Suprapubic skin (tissue), 3 donors: ENCODE measurements around the gene GDPD2.

Experiments used
- POLR2AphosphoS5 ChIP-seq, 3 donors: sonication (generic); formaldehyde crosslinking; IDR thresholded peaks; one replicate each; pipeline ENCODE4 v1.6.1; 2017; ENCODE audit warnings: antibody characterized with exemption in 3 of 3
- TF ChIP-seq, protein P1 (sequence below), 2 donors: fragments of 200-600 bp in 1 of 2; fragments of 450-650 bp in 1 of 2; sonication (generic) in 1 of 2; IDR thresholded peaks; one replicate each; pipeline ENCODE4 v1.5.1; 2016 to 2019; ENCODE audit warnings: antibody characterized with exemption in 2 of 2, mild to moderate bottlenecking in 1 of 2, moderate library complexity in 1 of 2

DNA sequence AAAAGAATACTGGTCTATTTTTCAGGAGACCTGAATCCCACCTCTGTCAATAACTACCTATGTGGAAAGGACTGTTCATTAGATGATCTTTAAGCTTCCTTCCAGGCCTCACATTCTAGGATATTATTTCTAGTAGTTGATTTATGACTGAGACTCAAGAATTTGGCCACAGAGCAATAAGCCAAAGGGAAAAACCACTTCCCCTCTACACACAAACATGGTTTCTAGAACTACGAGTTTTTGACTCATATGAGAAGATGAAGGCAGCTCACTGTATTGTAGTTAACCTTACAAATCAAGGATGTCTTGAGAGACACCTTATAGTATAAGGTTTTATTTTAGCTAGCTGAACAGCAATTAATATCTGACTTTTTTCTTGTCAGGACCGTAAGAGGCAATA lies 36.9 kb upstream of the GDPD2 start:
- TF ChIP-seq, protein P1, sequence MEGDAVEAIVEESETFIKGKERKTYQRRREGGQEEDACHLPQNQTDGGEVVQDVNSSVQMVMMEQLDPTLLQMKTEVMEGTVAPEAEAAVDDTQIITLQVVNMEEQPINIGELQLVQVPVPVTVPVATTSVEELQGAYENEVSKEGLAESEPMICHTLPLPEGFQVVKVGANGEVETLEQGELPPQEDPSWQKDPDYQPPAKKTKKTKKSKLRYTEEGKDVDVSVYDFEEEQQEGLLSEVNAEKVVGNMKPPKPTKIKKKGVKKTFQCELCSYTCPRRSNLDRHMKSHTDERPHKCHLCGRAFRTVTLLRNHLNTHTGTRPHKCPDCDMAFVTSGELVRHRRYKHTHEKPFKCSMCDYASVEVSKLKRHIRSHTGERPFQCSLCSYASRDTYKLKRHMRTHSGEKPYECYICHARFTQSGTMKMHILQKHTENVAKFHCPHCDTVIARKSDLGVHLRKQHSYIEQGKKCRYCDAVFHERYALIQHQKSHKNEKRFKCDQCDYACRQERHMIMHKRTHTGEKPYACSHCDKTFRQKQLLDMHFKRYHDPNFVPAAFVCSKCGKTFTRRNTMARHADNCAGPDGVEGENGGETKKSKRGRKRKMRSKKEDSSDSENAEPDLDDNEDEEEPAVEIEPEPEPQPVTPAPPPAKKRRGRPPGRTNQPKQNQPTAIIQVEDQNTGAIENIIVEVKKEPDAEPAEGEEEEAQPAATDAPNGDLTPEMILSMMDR (IDR thresholded peaks at IDR 0.05): no peak
- TF ChIP-seq POLR2AphosphoS5 (IDR thresholded peaks at IDR 0.05): no peak
